ENCODE results near the gene UMOD. TPM values are rescaled to one million over a fixed set of nuclear protein-coding genes. Genes with fewer than 3 reads are reported as not detected.
"Not testable (repeated sequence)": the region's sequence is repeated elsewhere in the genome, so short reads cannot be mapped to it uniquely, and the experiment has no call there.

Gene UMOD
- total RNA-seq, 2 experiments from 2014 or later: not detected

DNA sequence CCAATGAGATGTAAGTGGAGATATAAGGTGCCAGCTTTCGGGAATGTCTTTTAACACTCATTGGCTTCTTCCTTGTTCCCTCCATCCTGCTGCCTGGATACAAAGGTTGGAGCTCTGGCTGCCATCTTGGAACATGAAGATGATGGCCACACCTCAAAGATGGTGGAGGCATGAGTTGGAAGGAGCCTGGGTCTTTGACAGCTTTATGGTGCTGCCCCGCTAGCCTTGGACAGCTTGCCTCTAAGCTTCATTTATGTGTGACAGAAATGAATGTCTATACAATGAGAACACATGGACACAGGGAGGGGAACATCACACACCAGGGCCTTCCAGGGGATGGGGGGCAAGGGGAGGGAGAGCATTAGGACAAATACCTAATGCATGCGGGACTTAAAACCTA lies 38.8 kb downstream of the UMOD start:
- TF ChIP-seq, protein P1, sequence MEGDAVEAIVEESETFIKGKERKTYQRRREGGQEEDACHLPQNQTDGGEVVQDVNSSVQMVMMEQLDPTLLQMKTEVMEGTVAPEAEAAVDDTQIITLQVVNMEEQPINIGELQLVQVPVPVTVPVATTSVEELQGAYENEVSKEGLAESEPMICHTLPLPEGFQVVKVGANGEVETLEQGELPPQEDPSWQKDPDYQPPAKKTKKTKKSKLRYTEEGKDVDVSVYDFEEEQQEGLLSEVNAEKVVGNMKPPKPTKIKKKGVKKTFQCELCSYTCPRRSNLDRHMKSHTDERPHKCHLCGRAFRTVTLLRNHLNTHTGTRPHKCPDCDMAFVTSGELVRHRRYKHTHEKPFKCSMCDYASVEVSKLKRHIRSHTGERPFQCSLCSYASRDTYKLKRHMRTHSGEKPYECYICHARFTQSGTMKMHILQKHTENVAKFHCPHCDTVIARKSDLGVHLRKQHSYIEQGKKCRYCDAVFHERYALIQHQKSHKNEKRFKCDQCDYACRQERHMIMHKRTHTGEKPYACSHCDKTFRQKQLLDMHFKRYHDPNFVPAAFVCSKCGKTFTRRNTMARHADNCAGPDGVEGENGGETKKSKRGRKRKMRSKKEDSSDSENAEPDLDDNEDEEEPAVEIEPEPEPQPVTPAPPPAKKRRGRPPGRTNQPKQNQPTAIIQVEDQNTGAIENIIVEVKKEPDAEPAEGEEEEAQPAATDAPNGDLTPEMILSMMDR (IDR thresholded peaks at IDR 0.05): no peak
- Histone ChIP-seq H3K36me3 (ENCODE audit: insufficient read depth, low read length) (no peaks in the 10 kb centered on the region), H3K4me1 (ENCODE audit: insufficient read depth, low read length) (no peaks in the 10 kb centered on the region), H3K27me3 (ENCODE audit: control insufficient read depth in 1 of 2, insufficient read depth in 2 of 2, low read length in 2 of 2) (no peaks in the 10 kb centered on the region), H3K4me3 (ENCODE audit: low read length) (no peak overlapping the region), H3K9me3 (ENCODE audit: control insufficient read depth in 1 of 2, insufficient read depth in 1 of 2, low read length in 2 of 2) (no peaks in the 10 kb centered on the region), H3K27ac (ENCODE audit: low read depth in 1 of 2, low read length in 2 of 2) (no peak overlapping the region)
- H3K36me3 Mint-ChIP-seq (ENCODE audit: low read depth): no peaks in the 10 kb centered on the region
- H3K4me1 Mint-ChIP-seq (ENCODE audit: low read depth): no peaks in the 10 kb centered on the region
- intact Hi-C loops (cut with DNase I, micrococcal nuclease): no loop called here
- ChIA-PET CTCF (no interaction called here), POLR2A (no interaction called here)
- H3K4me3 Mint-ChIP-seq: no peak overlapping the region
- no peaks in the 10 kb centered on the region for H3K27me3 Mint-ChIP-seq
- no peaks in the 10 kb centered on the region for H3K9me3 Mint-ChIP-seq
- no peak overlapping the region for H3K27ac Mint-ChIP-seq
- DNase-seq (no peak), ATAC-seq (ENCODE audit: poor library complexity) (no peak)

DNA sequence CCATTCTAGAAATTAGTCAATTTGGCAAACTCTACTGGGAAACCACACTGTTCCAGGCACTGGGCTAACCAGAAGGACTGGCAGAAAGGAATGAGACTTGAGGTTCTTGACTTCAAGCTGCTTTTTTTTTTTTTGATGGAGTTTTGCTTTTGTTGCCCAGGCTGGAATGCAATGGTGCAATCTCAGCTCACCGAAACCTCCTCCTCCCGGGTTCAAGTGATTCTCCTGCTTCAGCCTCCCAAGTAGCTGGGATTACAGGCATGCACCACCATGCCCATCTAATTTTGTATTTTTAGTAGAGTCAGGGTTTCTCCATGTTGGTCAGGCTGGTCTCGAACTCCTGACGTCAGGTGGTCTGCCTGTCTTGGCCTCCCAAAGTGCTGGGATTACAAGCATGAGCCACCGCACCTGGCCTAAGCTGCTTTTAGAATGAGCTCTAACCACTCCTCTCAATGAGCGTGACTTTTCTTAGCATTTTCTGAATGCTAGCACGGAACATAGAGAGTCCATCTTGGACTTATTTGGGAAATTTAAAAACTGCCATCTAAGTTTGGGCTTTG lies 39.9 kb downstream of the UMOD start:
- H3K4me1 Mint-ChIP-seq (ENCODE audit: low read depth); H3K36me3 ChIP-seq (ENCODE audit: insufficient read depth, low read length); ATAC-seq (ENCODE audit: poor library complexity); H3K27ac Mint-ChIP-seq; DNase-seq; intact Hi-C loops (cut with DNase I, micrococcal nuclease); POLR2A ChIA-PET; H3K4me3 Mint-ChIP-seq; H3K27me3 ChIP-seq (ENCODE audit: control insufficient read depth in 1 of 2, insufficient read depth in 2 of 2, low read length in 2 of 2); H3K9me3 ChIP-seq (ENCODE audit: control insufficient read depth in 1 of 2, insufficient read depth in 1 of 2, low read length in 2 of 2); H3K36me3 Mint-ChIP-seq (ENCODE audit: low read depth); H3K27ac ChIP-seq (ENCODE audit: low read depth in 1 of 2, low read length in 2 of 2); CTCF ChIA-PET; H3K4me1 ChIP-seq (ENCODE audit: insufficient read depth, low read length); H3K27me3 Mint-ChIP-seq; H3K4me3 ChIP-seq (ENCODE audit: low read length); H3K9me3 Mint-ChIP-seq: not testable (repeated sequence)

DNA sequence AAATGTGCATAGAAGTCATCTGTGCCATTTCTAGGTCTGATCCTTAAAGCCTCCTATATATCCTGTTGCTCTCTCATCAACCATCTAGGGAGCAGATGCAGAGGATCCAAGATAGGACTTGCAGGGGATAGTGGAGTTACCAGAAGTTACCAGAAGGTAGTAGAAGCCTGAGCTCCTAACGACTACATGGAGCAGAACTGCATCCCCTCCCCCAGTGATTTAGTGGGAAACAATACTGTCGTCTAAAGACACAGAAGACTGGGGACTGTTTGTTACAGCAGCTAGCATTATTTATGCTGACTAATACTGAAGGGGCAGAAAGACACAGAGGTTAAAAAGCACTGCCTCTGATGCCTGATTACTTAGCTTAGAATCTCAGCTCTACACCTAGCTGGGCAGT lies 41.0 kb downstream of the UMOD start:
- ATAC-seq (ENCODE audit: poor library complexity) (no peak), DNase-seq (no peak)
- intact Hi-C loops (cut with DNase I, micrococcal nuclease): no loop called here
- ChIA-PET POLR2A (no interaction called here), CTCF (no interaction called here)
- TF ChIP-seq, protein P1 (IDR thresholded peaks at IDR 0.05): no peak
- Mint-ChIP-seq H3K4me1 (ENCODE audit: low read depth) (no peaks in the 10 kb centered on the region), H3K4me3 (no peak overlapping the region), H3K36me3 (ENCODE audit: low read depth) (no peaks in the 10 kb centered on the region), H3K27ac (no peak overlapping the region), H3K27me3 (peaks cover 3% of the 10 kb centered on the region), H3K9me3 (no peaks in the 10 kb centered on the region)
- Histone ChIP-seq H3K4me3 (ENCODE audit: low read length) (no peak overlapping the region), H3K36me3 (ENCODE audit: insufficient read depth, low read length) (no peaks in the 10 kb centered on the region), H3K27ac (ENCODE audit: low read depth in 1 of 2, low read length in 2 of 2) (no peak overlapping the region), H3K4me1 (ENCODE audit: insufficient read depth, low read length) (no peaks in the 10 kb centered on the region), H3K27me3 (ENCODE audit: control insufficient read depth in 1 of 2, insufficient read depth in 2 of 2, low read length in 2 of 2) (no peaks in the 10 kb centered on the region), H3K9me3 (ENCODE audit: control insufficient read depth in 1 of 2, insufficient read depth in 1 of 2, low read length in 2 of 2) (no peaks in the 10 kb centered on the region)
